Left lung (tissue), 10 donors: ENCODE measurements around the gene SH3PXD2A. TPM values are rescaled to one million over a fixed set of nuclear protein-coding genes. Genes with fewer than 3 reads are reported as not detected.
A peak's percentile ranks its signal among the peaks of the same experiment; 100 is the strongest.

ENCODE experiments used
- ATAC-seq: fragments of 200-7000 bp; cut with Tn5 transposase; one replicate; pipeline ENCODE4 v1.9.1; 2020; ENCODE audit warnings: moderate library complexity
- DNase-seq, 4 donors: peaks; one replicate each; pipeline ENCODE4 v3.0.0-alpha.2; 2013 to 2020
- H3K27ac ChIP-seq, 2 donors: fragments of 200-600 bp; sonication (generic) in 1 of 2; one replicate each; pipeline versions ENCODE4 v1.5.0 to v1.8.0; 2020 to 2021
- H3K27me3 ChIP-seq, 2 donors: fragments of 200-600 bp; sonication (generic) in 1 of 2; one replicate each; pipeline versions ENCODE4 v1.5.0 to v1.8.0; 2020 to 2021
- H3K36me3 ChIP-seq, 2 donors: fragments of 200-600 bp; sonication (generic) in 1 of 2; one replicate each; pipeline versions ENCODE4 v1.5.0 to v1.8.0; 2020 to 2021
- H3K4me1 ChIP-seq, 2 donors: fragments of 200-600 bp; one replicate each; pipeline ENCODE4 v1.8.0; 2021
- H3K4me3 ChIP-seq, 2 donors: fragments of 200-600 bp; sonication (generic) in 1 of 2; one replicate each; pipeline versions ENCODE4 v1.5.0 to v1.8.0; 2020 to 2021; ENCODE audit warnings: mild to moderate bottlenecking in 1 of 2
- H3K9me3 ChIP-seq, 2 donors: fragments of 200-600 bp; sonication (generic) in 1 of 2; one replicate each; pipeline versions ENCODE4 v1.5.0 to v1.8.0; 2020 to 2021
- intact Hi-C, 2 donors: fragments of 100-400 bp; cut with DNase I; formaldehyde crosslinking; loops; one replicate each; pipeline versions ENCODE4 v1.11.2 to v1.14.2; 2022
- polyA plus RNA-seq, 6 donors: library from polyadenylated mRNA; unstranded; fragments of 120-200 nt; gene quantifications; one replicate each; pipeline ENCODE4 v1.2.1, GENCODE V29; 2013; ENCODE audit not compliant: insufficient read length in 6 of 6
- total RNA-seq, 2 donors: library from RNA; stranded (reverse); fragmentation: NEBNext Ultra II Directional; extraction: Animal tissue kit (Norgen Biotek cat#: 25700); gene quantifications; one replicate each; pipeline ENCODE4 v1.2.1, GENCODE V29; 2021
- TF ChIP-seq, protein P1 (sequence below), 2 donors: fragments of 200-600 bp; sonication (generic) in 1 of 2; IDR thresholded peaks; one replicate each; pipeline versions ENCODE4 v1.5.0 to v1.8.0; 2021; ENCODE audit warnings: antibody characterized with exemption in 2 of 2
- donor health status: DM: no; HTN: yes; CAD: no.
- donor health status: DM: no; HTN: no; CAD: no.

SH3PXD2A gene
- total and polyA plus RNA-seq, 8 donors, result 44.8 to 117 (median 91.7) TPM

- no peak overlapping the region for H3K4me3 ChIP-seq
- no peak overlapping the region for H3K27ac ChIP-seq
- TF ChIP-seq, protein P1, sequence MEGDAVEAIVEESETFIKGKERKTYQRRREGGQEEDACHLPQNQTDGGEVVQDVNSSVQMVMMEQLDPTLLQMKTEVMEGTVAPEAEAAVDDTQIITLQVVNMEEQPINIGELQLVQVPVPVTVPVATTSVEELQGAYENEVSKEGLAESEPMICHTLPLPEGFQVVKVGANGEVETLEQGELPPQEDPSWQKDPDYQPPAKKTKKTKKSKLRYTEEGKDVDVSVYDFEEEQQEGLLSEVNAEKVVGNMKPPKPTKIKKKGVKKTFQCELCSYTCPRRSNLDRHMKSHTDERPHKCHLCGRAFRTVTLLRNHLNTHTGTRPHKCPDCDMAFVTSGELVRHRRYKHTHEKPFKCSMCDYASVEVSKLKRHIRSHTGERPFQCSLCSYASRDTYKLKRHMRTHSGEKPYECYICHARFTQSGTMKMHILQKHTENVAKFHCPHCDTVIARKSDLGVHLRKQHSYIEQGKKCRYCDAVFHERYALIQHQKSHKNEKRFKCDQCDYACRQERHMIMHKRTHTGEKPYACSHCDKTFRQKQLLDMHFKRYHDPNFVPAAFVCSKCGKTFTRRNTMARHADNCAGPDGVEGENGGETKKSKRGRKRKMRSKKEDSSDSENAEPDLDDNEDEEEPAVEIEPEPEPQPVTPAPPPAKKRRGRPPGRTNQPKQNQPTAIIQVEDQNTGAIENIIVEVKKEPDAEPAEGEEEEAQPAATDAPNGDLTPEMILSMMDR (IDR thresholded peaks at IDR 0.05), result no peak
- H3K27me3 ChIP-seq, result no peaks in the 10 kb centered on the region
- H3K4me1 ChIP-seq, result peaks cover 0 to 1% of the 10 kb centered on the region in 2 donors
- H3K9me3 ChIP-seq, result no peaks in the 10 kb centered on the region
- ATAC-seq (no peak), DNase-seq (no peak)
- intact Hi-C loops, result no loop called here
- H3K36me3 ChIP-seq, result no peaks in the 10 kb centered on the region
These were observed 125.5 kb downstream of the SH3PXD2A start for GRCh38 chr10:103729851-103730250.

GRCh38 chr10:103727991-103728689 lies 127.2 kb downstream of the SH3PXD2A start:
- DNase-seq (no peak), ATAC-seq (no peak)
- H3K9me3 ChIP-seq, result no peaks in the 10 kb centered on the region
- no peaks in the 10 kb centered on the region for H3K27me3 ChIP-seq
- no peaks in the 10 kb centered on the region for H3K4me1 ChIP-seq
- intact Hi-C loops, result no loop called here
- H3K36me3 ChIP-seq, result peaks cover 0 to 6% of the 10 kb centered on the region in 2 donors
- TF ChIP-seq, protein P1 (IDR thresholded peaks at IDR 0.05), result no peak
- H3K4me3 ChIP-seq, result no peak overlapping the region
- H3K27ac ChIP-seq, result no peak overlapping the region

GRCh38 chr10:103727546-103727963 lies 127.8 kb downstream of the SH3PXD2A start:
- DNase-seq (peak in 3 of 4 donors; percentile 55 to 87 (median 77)), ATAC-seq (peak; percentile 26)
- Histone ChIP-seq H3K4me1 (no peaks in the 10 kb centered on the region), H3K9me3 (no peaks in the 10 kb centered on the region), H3K27ac (no peak overlapping the region), H3K4me3 (no peak overlapping the region), H3K27me3 (no peaks in the 10 kb centered on the region), H3K36me3 (peaks cover 0 to 12% of the 10 kb centered on the region in 2 donors)
- intact Hi-C loops, result no loop called here
- TF ChIP-seq, protein P1 (IDR thresholded peaks at IDR 0.05), result no peak

DNA sequence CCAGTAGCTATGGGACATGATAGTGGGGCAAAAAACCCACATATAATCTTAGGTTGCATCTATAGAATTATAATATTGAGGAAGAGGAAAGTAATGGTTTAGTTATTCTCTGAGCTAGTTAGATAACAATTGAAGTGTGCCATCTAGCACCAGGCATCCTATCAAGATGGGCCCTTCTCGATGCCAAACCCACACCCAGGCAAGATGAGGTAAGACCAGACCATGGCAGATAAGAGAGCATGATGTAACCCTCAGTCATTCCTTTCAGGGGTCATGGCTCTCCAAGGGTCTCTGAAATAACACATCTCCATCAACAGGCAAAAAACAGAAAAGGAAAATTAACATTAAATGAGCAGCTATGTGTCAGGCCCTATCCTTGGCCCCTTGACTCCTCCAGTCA lies 128.7 kb downstream of the SH3PXD2A start:
- H3K27me3 ChIP-seq, result no peaks in the 10 kb centered on the region
- intact Hi-C loops, result no loop called here

DNA sequence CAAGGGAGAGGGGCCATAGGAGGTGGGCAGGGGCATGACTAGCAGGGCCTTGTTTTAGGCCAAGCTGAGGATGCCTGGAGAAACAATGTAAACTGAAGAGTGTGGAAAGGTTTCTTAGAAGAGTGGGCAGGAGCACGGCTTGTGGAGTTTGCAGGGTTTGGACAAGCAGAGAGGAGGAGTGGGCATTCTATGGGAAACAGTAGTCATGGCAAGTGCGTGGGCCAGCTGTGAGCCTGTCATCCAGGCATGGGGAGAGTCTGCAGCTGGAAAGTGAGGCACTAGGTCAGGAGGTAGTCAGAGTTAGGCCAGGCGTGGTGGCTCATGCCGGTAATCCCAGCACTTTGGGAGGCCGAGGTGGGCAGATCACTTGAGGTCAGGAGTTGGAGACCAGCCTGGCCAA lies 130.1 kb downstream of the SH3PXD2A start:
- DNase-seq (peak in 1 of 4 donors; percentile 21), ATAC-seq (no peak)
- no peaks in the 10 kb centered on the region for H3K4me1 ChIP-seq
- TF ChIP-seq, protein P1 (IDR thresholded peaks at IDR 0.05), result no peak
- no peaks in the 10 kb centered on the region for H3K9me3 ChIP-seq
- no peak overlapping the region for H3K4me3 ChIP-seq
- intact Hi-C loops, result no loop called here
- peaks cover 0 to 12% of the 10 kb centered on the region in 2 donors for H3K36me3 ChIP-seq
- H3K27ac ChIP-seq, result no peak overlapping the region
- no peaks in the 10 kb centered on the region for H3K27me3 ChIP-seq

More for the DNA sequence above, 128.7 kb downstream of the SH3PXD2A start:
- Histone ChIP-seq H3K27ac (no peak overlapping the region), H3K9me3 (no peaks in the 10 kb centered on the region), H3K4me3 (no peak overlapping the region), H3K4me1 (no peaks in the 10 kb centered on the region), H3K36me3 (peaks cover 0 to 12% of the 10 kb centered on the region in 2 donors)
- TF ChIP-seq, protein P1 (IDR thresholded peaks at IDR 0.05), result no peak
- ATAC-seq, result no peak
- DNase-seq, result no peak
